Measurements from ENCODE around the gene STEAP1B. TPM values are rescaled to one million over a fixed set of nuclear protein-coding genes. Genes with fewer than 3 reads are reported as not detected.
"Not testable (repeated sequence)": the region's sequence is repeated elsewhere in the genome, so short reads cannot be mapped to it uniquely, and the experiment has no call there.

STEAP1B gene
- total and polyA plus RNA-seq, 2 experiments from 2014 or later = 27.7 to 31.6 TPM

GRCh38 chr7:22441157-22441556 is 58.8 kb downstream of the STEAP1B start:
- WGBS, 2 experiments (ENCODE audit: low coverage in 1 of 2, low lambda C conversion rate in 2 of 2, missing lambda C conversion rate in 2 of 2) = 93 to 95% methylated on average over 3 of the region's 3 CpGs

GRCh38 chr7:22438994-22439393 is 61.0 kb downstream of the STEAP1B start:
- Histone ChIP-seq H3K27ac (no peak overlapping the region), H3K9ac (no peak overlapping the region), H3K79me2 (ENCODE audit: insufficient read depth) (no peaks in the 10 kb centered on the region), H3K4me3 (no peak overlapping the region), H2AFZ (no peak overlapping the region), H3K36me3 (ENCODE audit: low read depth) (no peaks in the 10 kb centered on the region), H3K4me2 (ENCODE audit: unreplicated experiment) (no peak overlapping the region), H3K4me1 (ENCODE audit: insufficient read depth) (no peaks in the 10 kb centered on the region), H3K9me3 (ENCODE audit: low read depth) (peaks cover 4% of the 10 kb centered on the region), H3F3A (ENCODE audit: insufficient read depth) (peaks cover 4% of the 10 kb centered on the region; the same call in 1 of the 2 replicates), H3K9me2 (ENCODE audit: insufficient read depth) (no peaks in the 10 kb centered on the region), H3K27me3 (replicated peaks; ENCODE audit: insufficient read depth) (no peaks in the 10 kb centered on the region), H4K20me1 (ENCODE audit: insufficient read depth) (no peaks in the 10 kb centered on the region)
- no peak for TF ChIP-seq EZH2 (IDR thresholded peaks at IDR 0.05; ENCODE audit: insufficient read depth, poor library complexity, severe bottlenecking)
- WGBS, 2 experiments (ENCODE audit: low coverage in 1 of 2, low lambda C conversion rate in 2 of 2, missing lambda C conversion rate in 2 of 2) = 87 to 93% methylated on average over 3 of the region's 3 CpGs
- in situ Hi-C loops (cut with MboI) = no loop called here
- no peak for DNase-seq

More at GRCh38 chr7:22441157-22441556, 58.8 kb downstream of the STEAP1B start:
- in situ Hi-C loops (cut with MboI) = no loop called here
- Histone ChIP-seq H4K20me1 (ENCODE audit: insufficient read depth) (no peaks in the 10 kb centered on the region), H3K27ac (no peak overlapping the region), H3K27me3 (replicated peaks; ENCODE audit: insufficient read depth) (no peaks in the 10 kb centered on the region), H3K9me2 (ENCODE audit: insufficient read depth) (no peaks in the 10 kb centered on the region), H3K9me3 (ENCODE audit: low read depth) (peaks cover 4% of the 10 kb centered on the region), H3K4me3 (no peak overlapping the region), H3F3A (ENCODE audit: insufficient read depth) (no peaks in the 10 kb centered on the region), H3K9ac (no peak overlapping the region), H2AFZ (no peak overlapping the region), H3K4me2 (ENCODE audit: unreplicated experiment) (no peak overlapping the region), H3K4me1 (ENCODE audit: insufficient read depth) (no peaks in the 10 kb centered on the region), H3K36me3 (ENCODE audit: low read depth) (no peaks in the 10 kb centered on the region), H3K79me2 (ENCODE audit: insufficient read depth) (no peaks in the 10 kb centered on the region)
- no peak for DNase-seq
- no peak for TF ChIP-seq EZH2phosphoT487 (IDR thresholded peaks at IDR 0.05; ENCODE audit: insufficient read depth, low read depth)
- no peak for TF ChIP-seq EZH2 (IDR thresholded peaks at IDR 0.05; ENCODE audit: insufficient read depth, poor library complexity, severe bottlenecking)

- peaks cover 12% of the 10 kb centered on the region for H3K4me1 ChIP-seq (ENCODE audit: insufficient read depth)
- WGBS, 2 experiments (ENCODE audit: low coverage in 1 of 2, low lambda C conversion rate in 2 of 2, missing lambda C conversion rate in 2 of 2) = 85 to 91% methylated on average over 4 of the region's 4 CpGs
- H3K79me2 ChIP-seq (ENCODE audit: insufficient read depth); H3K9me3 ChIP-seq (ENCODE audit: low read depth); H3K36me3 ChIP-seq (ENCODE audit: low read depth); H3K4me2 ChIP-seq (ENCODE audit: unreplicated experiment); H3K9ac ChIP-seq; H3K27ac ChIP-seq; in situ Hi-C loops (cut with MboI); DNase-seq; H2AFZ ChIP-seq; H4K20me1 ChIP-seq (ENCODE audit: insufficient read depth); H3F3A ChIP-seq (ENCODE audit: insufficient read depth); H3K4me3 ChIP-seq; H3K9me2 ChIP-seq (ENCODE audit: insufficient read depth); H3K27me3 ChIP-seq (replicated peaks; ENCODE audit: insufficient read depth): not testable (repeated sequence)
Observed at GRCh38 chr7:22436552-22436951, 63.4 kb downstream of the STEAP1B start.

- H3K9ac ChIP-seq = no peak overlapping the region
- no peaks in the 10 kb centered on the region for H3K9me2 ChIP-seq (ENCODE audit: insufficient read depth)
- H3K36me3 ChIP-seq (ENCODE audit: low read depth) = no peaks in the 10 kb centered on the region
- DNase-seq = no peak
- whole genome bisulfite sequencing, 2 experiments (ENCODE audit: low coverage in 1 of 2, low lambda C conversion rate in 2 of 2, missing lambda C conversion rate in 2 of 2) = 86 to 92% methylated on average over 8 of the region's 8 CpGs
- H3K4me1 ChIP-seq (ENCODE audit: insufficient read depth) = peaks cover 17% of the 10 kb centered on the region
- no peaks in the 10 kb centered on the region for H4K20me1 ChIP-seq (ENCODE audit: insufficient read depth)
- H3K9me3 ChIP-seq (ENCODE audit: low read depth) = peaks cover 4% of the 10 kb centered on the region
- no peak for TF ChIP-seq EZH2phosphoT487 (IDR thresholded peaks at IDR 0.05; ENCODE audit: insufficient read depth, low read depth)
- no peak for TF ChIP-seq EZH2 (IDR thresholded peaks at IDR 0.05; ENCODE audit: insufficient read depth, poor library complexity, severe bottlenecking)
- H3K79me2 ChIP-seq (ENCODE audit: insufficient read depth) = no peaks in the 10 kb centered on the region
- peaks cover 15% of the 10 kb centered on the region; the same call in 1 of the 2 replicates for H3F3A ChIP-seq (ENCODE audit: insufficient read depth)
- in situ Hi-C loops (cut with MboI) = no loop called here
- H3K27me3 ChIP-seq (replicated peaks; ENCODE audit: insufficient read depth) = no peaks in the 10 kb centered on the region
- H3K4me3 ChIP-seq = no peak overlapping the region
- no peak overlapping the region for H2AFZ ChIP-seq
- H3K4me2 ChIP-seq (ENCODE audit: unreplicated experiment) = no peak overlapping the region
- H3K27ac ChIP-seq = no peak overlapping the region
Observed at GRCh38 chr7:22435720-22436119, 64.3 kb downstream of the STEAP1B start.

- no peak for TF ChIP-seq EZH2 (IDR thresholded peaks at IDR 0.05; ENCODE audit: insufficient read depth, poor library complexity, severe bottlenecking)
- TF ChIP-seq EZH2phosphoT487 (IDR thresholded peaks at IDR 0.05; ENCODE audit: insufficient read depth, low read depth) = no peak
- no peak overlapping the region for H2AFZ ChIP-seq
- DNase-seq = no peak
- H3K4me2 ChIP-seq (ENCODE audit: unreplicated experiment) = no peak overlapping the region
- no peaks in the 10 kb centered on the region for H4K20me1 ChIP-seq (ENCODE audit: insufficient read depth)
- no peaks in the 10 kb centered on the region for H3K27me3 ChIP-seq (replicated peaks; ENCODE audit: insufficient read depth)
- H3K9ac ChIP-seq = no peak overlapping the region
- no peaks in the 10 kb centered on the region for H3K36me3 ChIP-seq (ENCODE audit: low read depth)
- H3K4me1 ChIP-seq (ENCODE audit: insufficient read depth) = peaks cover 22% of the 10 kb centered on the region
- peaks cover 21% of the 10 kb centered on the region for H3F3A ChIP-seq (ENCODE audit: insufficient read depth)
- peaks cover 4% of the 10 kb centered on the region for H3K9me3 ChIP-seq (ENCODE audit: low read depth)
- H3K4me3 ChIP-seq = no peak overlapping the region
- WGBS, 2 experiments (ENCODE audit: low coverage in 1 of 2, low lambda C conversion rate in 2 of 2, missing lambda C conversion rate in 2 of 2) = 70% methylated on average over 4 of the region's 4 CpGs
- no peaks in the 10 kb centered on the region for H3K79me2 ChIP-seq (ENCODE audit: insufficient read depth)
- H3K27ac ChIP-seq = no peak overlapping the region
- H3K9me2 ChIP-seq (ENCODE audit: insufficient read depth) = no peaks in the 10 kb centered on the region
- in situ Hi-C loops (cut with MboI) = no loop called here
Observed at GRCh38 chr7:22435105-22435504, 64.9 kb downstream of the STEAP1B start.

Data from GM23248 (cell line).